HG02588 (cell line): ENCODE measurements around the gene MEIS2.
"Not testable (repeated sequence)": the region's sequence is repeated elsewhere in the genome, so short reads cannot be mapped to it uniquely, and the experiment has no call there.

Experiments used
- ATAC-seq: cut with Tn5 transposase; IDR thresholded peaks from one replicate; pipeline ENCODE4 v1.9.1; 2021; ENCODE audit warnings: mild to moderate bottlenecking, moderate library complexity; ENCODE audit not compliant: unreplicated experiment

Gene MEIS2

DNA sequence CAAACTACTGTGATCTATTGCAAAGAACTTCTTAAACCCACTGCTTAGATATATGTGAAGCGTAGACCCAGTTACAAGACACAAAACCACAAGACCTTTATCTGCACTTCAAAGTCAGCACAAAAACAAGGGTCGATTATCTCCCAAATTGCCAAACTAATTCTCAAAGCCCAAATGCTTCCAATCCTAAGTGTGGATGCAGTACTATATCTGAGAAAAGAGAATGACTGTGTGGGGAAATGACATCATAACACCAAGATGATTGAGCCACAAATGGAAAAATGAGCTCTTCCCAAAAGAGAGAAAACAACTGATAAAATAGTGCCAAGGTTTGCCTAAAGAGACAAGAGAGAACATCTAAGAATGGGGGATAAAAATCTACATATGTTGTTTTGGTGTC, 86.2 kb downstream of the MEIS2 start:
- no peak for ATAC-seq

DNA sequence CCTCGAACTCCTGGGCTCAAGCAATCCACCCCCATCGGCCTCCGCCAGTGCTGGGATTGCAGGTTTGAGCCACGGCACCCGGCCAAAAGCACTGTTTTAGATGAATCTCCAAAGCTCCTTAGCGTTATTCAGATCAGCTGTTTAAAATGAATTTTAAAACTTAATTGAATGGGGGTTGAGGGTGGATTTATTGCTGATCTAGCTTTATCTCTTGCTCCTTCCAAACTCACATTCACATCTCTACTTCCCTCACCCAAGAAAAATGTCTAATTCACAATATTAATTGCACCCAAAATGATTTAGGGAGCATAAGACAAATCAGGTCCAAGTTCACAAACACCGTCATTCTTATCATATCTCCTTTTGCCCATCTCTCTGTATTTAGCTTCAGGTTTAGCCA, 89.8 kb downstream of the MEIS2 start:
- no peak for ATAC-seq

DNA sequence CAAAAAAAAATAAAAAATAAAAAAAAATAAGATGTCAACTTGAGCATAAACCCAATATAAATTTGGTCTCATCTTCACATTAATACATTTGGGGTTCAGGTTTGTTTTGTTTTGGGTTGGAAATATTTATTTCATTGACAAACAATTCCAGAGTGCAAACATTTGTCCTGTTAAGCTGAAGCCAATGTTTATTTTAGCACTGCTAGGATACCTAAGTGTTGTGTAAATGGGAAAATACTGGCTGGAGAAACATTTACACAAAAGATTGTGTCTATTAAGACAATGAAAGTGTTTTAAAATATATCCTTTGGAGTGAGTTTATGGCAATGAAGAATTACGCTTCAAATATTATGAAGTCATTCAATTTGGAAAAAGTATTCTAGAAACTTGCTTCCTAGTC, 91.1 kb downstream of the MEIS2 start:
- ATAC-seq: no peak

DNA sequence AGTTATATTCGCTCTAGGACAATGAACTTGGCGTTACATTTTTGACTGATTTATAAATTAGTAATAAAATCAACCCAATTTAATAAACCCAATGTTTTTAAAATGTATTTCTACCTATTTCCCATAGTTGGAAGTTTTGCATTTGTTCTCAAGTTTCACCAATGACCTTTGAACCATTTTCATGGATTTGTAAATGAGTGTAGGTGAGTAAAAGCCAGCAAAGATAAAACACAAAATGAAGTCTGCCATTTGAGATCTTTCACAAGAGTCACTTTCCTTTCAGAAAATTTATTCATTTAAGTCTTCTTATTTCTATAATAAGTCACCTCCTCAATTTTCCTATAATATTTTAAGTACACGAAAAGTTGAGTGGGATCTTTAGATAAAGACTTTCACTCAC, 92.1 kb downstream of the MEIS2 start:
- ATAC-seq: no peak

DNA sequence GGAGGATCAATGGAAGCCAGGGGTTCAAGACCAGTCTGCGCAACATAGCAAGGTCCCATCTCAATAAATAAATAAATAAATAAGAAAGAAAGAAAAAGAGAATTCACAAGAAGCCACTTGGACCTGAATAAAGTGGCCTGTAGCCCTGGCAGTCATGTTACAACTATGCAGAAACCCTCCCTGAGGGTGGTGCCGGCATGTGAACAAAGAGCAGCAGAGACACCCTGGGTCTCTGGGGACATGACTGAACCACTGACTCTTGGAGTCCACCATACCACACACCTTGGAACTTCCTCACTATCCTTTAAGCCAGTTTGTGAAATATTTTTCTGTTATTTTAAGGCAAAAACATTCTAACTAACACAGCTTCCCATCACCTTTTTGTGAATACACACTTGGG, 93.0 kb downstream of the MEIS2 start:
- no peak for ATAC-seq

DNA sequence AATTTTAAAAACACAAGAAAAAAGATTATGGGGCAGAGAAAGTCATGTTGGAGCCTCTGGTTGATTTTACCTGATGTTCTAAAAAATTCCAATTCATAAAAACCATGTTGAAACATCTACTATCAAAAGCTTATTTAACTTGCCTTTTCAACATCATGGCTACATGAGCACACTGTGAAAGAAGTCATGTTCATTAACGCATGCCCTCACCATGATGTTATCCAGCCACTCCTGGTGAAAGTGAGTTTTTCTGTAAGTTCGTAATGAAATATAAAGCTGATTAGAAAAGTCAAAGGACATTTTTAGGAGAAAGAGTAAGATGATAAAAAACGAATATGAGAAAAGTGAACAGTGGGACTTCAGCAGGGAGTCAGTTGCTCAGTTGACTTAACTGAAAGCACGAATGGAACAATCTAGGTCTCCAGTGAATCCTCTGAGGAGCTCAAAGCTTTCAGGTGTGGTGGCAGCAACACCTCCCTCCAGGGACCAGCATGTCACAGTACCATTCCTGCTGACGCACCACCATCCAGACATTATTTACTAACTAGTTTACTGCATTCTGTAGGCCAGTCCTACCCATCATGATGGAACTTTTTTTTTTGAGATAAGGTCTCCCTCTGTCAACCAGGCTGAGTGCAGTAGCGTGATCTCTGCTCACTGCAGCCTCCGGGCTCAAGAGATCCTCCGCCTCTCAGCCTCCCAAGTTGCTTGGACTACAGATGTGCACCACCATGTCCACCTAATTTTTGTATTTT, 95.2 kb downstream of the MEIS2 start:
- no peak for ATAC-seq

DNA sequence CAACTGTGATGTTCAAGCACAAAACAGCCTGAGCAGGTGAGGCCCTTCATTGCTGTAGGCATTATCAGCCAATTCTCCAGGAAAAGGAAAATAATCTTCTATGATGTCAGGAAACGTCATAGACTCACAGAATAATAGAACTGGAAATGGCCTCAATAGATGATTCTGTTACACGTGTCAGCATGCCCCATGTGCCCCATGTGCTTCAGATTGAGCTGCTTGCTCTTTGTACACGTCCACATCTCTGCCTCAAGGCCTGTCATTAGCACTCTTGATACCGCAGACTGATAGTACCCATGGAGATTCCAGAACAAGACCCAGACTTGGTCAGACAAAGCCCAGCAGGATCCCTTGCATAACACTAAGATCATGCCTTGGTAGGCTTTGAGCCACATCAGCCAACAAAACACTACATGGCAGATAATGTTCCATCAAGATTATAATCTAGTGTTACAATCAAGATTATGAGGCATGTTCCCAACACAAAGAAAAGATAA, 95.9 kb downstream of the MEIS2 start:
- ATAC-seq: no peak

DNA sequence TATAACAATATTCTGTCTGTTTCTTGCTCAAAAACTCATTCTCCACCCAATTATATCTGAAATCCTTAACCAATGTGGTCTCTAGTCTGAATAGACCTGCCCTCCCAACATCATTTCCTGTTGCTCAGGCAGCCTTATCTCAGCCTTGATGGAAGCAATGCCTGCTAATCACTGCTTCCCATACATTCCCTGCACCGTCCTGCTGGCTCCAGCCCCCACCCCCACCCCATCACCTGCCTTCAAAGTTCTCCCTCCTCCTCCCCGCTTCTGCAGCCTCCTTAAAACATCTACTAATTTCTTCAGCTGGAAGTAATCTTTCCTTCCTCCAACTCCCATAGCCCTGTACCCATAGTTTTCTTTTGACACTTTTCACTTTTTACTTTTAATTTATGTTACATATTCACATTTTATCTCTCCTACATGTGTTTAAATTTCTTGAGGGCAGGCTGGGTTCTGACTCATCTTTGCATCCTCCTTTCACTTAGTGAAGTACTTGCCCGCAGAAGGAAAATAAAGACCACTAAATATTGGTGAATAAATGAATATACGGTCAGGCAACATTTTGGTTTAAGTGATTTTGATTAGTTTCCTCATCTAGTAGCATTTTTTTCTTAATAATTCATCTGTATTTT, 98.2 kb downstream of the MEIS2 start:
- ATAC-seq: no peak

DNA sequence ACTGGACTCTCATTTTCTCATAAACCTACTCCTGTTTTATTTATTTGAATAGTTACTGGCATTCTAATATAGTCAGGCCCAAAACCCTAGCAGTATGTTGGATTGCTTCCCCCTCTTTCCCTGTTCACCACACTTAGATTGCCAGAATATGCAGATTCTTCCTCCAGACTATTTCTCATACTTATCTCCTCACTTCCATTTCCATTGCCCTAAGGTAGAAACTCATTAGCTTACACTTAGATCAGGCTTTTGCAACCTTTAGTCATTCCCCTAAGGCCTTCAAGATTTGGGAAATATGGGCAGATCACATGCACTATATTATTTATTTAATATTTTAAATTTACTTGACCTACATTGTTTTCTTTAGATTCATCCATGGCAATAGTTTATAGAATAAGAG, 98.9 kb downstream of the MEIS2 start:
- ATAC-seq: no peak

DNA sequence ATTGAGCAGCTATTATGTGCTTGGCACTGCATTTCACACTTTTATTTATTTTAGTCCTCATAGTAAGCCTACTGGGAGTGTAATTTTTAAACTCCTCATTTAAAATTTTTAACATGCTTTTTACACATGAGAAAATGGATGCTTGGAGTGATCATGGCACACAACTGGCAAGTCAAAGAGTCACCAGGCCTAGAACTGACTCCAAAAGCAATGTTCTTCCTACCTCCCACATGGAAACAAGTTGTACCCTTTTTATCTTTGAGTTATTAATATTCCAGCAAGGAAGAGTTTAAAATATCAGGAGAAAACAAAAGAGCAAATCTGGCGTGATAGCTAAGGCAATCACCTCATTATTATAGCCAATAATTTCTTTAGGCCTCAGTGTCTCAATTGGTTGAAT, 100.6 kb downstream of the MEIS2 start:
- no peak for ATAC-seq

DNA sequence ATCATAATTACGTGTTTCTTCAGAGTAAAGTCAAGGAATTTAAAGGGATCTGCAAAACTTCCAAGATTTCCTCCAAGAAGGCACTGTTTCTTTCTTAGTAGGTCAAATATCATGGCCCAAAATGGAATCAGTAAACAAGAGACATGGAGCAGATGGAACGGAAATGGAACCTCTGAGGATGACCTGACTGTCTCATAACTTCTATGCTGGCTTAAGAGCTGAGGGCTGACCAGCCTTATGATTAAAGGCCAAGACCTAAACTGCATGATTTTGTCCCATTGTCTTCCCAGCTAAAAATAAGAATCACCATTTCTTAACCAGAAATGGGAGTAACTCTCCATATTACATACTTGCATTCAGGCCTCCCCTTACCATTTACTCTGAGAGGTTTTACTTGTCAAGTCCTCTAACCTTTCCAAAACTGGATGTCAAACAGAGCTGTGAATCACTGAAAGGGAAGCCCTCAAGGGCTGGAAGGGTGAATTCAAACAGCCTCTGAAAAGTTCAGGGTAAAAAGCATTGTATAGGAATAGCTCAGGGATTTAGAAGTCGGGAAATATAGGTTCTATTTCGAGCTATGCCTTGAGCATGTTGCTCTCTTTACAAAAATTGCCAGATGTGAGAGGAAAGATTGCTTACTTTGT, 103.7 kb downstream of the MEIS2 start:
- no peak for ATAC-seq

DNA sequence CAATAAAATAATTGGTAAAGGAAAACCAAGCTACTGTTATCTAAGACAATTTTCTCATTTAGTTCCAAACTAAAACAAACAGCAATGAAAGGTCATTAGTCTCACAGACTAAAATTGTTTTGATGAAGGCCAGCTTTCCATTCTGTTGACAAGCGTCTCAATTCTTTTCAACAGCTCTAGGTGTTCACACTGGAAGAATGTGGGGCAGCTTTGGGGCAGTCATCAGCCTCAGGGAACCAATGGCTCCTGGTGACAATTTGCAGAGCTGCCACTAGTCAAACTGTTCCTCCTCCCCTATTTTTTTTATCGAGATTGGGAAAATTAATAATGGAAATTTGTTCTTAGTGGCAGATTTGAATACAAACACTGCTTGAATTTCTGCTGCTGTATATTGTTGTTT, 104.2 kb downstream of the MEIS2 start:
- no peak for ATAC-seq

DNA sequence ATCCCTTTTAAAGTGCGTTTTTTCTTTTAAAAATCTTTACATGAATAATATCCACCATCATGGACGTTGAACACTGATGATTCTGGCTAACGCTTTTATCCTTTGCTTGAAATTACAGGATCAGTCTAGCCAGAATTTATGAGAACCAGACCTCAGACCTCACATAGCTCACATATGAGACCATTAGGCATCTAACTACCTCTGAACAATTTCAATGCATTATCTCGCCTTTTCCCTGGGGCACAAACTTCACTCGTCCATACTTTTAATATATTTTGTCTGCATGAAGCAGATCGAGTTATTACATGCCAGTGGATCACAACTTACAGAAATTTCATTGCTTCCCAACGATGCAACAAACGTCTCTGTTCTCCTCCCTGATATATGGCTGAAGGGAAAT, 105.6 kb downstream of the MEIS2 start:
- no peak for ATAC-seq

DNA sequence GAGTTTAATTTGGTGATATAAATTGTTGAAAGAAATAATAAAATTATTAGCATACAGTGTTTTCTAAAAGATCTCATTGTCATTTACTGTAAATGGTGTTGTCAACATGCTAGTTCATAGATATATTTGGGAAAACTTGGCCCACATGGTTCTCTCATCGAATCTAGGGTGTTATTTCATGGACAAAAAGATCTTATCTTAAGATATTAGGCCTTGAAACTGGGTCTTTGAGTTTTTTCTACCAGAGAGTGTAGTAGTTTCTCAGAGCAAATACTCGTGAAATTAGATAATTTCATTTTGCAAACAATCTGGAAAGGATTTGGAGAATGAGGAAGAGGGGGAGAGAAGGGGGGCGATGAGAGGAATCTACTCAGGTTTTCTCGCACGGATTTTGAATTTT, 107.9 kb downstream of the MEIS2 start:
- no peak for ATAC-seq

DNA sequence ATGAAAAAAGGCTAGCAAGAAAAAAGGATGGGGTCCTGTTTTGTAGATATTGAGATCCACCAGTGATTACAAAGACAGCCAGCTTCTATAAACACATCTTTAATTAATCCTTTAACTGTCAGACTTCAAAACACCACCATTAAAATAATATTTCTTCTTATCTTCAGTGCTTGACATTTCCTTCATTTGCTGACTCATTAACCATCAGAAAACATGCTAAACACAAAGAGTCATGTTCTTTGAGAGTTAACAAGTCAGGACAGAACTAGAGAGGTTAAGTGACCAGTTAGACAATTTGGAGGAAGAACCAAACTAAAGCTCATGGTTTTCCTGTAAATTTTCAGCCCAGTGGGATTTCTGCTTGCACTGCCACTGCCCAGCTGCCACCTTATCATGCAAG, 111.4 kb downstream of the MEIS2 start:
- no peak for ATAC-seq

DNA sequence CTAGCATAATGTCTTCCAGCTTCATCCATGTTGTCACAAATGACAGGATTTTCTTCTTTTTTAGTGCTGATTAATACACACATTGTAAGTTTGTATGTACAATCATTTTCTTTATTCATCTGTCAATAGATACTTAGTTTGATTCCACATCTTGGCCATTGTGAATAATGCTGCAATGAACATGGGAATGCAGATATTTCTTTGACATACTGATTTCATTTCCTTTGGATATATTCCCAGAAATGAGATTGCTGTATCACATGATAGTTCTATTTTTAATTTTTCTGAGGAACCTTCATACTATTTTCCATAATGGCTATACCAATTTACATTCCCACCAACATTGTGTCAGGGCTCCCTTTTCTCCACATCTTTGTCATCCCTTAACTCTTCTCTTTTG, 117.9 kb downstream of the MEIS2 start:
- no peak for ATAC-seq

DNA sequence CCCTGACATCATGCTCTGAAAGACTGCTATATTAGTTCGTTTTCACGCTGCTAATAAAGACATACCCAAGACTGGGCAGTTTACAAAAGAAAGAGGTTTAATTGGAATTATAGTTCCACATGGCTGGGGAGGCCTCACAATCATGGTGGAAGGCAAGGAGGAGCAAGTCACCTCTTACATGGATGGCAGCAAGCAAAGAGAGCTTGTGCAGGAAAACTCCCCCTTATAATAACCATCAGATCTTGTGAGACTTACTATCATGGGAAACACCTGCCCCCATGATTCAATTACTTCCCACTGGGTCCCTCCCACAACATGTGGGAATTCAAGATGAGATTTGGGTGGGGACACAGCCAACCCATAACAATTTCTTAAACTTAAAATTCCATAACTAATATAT, 120.1 kb downstream of the MEIS2 start:
- ATAC-seq: not testable (repeated sequence)

DNA sequence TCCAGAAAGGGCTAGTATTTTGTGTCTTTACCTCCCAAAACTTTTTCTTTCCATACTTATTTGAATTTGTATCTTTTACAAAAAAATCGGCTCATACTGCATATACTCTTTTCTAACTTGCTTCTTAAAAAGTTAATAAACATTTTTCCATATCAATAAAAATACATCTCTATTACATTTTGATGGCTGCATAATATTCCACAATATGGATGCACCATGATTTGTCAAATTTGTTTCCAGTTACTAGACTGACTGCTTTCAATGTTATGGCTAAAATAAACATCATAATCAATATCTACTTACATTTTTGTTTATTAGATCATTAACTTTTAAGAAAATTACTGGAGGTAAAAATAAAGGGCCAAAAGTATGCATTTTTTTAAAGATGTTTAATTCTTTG, 121.7 kb downstream of the MEIS2 start:
- ATAC-seq: no peak

DNA sequence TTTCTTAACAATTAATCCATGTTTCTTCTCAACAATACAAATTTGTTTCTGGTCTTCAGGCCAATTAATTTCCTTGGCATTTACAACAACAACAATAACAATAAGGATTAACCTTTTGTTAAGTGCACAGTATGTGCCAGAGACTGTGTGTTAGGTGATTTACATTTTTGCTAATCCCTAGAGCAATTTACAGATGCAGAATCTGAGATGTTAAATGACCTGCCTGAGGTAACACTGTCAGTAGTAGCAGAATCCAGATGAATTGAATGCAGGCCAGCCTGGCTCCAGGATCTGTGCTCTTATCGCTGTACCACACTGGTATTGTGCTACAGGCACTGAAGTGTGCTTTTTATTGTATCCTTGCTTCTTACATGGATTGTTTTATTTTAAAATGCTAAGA, 122.2 kb downstream of the MEIS2 start:
- no peak for ATAC-seq

DNA sequence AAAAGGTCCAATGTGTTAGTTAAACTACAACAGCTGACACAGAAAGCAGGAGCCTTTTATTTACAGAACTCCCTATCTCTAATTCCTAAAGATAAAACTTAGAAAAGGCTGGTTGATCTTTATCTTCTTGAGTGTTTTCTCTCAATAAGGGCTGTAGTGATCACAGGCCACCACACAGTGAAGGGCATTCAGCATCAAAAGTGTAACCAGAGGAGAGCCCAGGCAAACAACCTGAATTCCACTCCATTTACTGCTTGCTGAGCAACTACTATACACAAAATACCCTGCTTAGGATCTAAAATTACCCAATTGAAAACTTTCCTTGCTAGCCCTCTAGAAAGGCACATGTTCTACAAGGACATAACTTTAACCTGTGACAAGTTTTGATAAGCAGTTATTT, 122.7 kb downstream of the MEIS2 start:
- no peak for ATAC-seq

DNA sequence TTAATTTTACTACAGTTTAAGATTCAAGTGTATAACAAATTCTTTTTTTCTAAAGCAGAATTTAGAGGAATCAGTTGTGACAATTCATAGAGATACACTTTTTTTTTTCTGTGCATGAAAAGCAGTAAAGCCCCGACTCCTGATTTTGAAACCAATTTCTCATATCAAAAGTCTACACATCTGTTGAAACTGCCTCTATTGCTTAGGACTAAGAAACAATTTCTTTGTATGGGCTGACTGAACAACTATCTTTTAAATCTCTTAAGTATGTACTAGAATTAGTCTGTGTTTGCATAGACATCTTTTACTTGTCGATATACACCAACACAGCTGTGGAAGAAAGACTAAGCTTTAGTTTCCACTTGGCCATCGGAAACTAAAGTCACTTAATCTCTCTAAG, 127.6 kb downstream of the MEIS2 start:
- no peak for ATAC-seq

DNA sequence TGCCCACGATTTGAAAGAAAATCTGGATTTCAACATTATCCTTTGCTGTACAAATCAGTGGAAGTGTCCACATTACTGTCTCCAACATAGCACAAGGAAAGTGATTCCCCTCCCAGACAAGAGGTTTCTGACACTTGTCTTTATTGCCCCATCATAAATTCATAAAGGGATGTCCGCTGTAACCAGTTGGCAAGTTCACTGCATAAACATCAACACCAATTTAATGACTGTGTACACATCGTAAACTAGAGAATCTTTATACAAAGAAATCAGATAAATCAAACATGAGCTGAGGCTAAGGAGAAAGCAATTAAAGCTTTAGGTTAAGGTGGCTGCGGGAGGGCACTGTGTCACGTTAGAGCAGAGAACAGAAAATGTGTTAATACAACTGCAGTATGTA, 129.8 kb downstream of the MEIS2 start:
- no peak for ATAC-seq
